HFF-Myc (cell line): ENCODE results near the gene CEP70.

Experiments
- DNase-seq: peaks from one replicate; pipeline ENCODE4 v3.0.0-alpha.2; 2011; ENCODE audit warnings: low read depth; ENCODE audit errors: extremely low read depth
- H3K4me3 ChIP-seq: replicated peaks from 2 replicates; pipeline ENCODE4 v1.5.1; 2011; ENCODE audit warnings: low read depth, mild to moderate bottlenecking, control low read depth, low read length
- TF ChIP-seq, protein P1 (sequence below): IDR thresholded peaks from 2 replicates; pipeline ENCODE4 v1.5.1; 2012; ENCODE audit warnings: mild to moderate bottlenecking, low read depth, low read length, control low read depth; ENCODE audit errors: missing control alignments

Gene CEP70

DNA sequence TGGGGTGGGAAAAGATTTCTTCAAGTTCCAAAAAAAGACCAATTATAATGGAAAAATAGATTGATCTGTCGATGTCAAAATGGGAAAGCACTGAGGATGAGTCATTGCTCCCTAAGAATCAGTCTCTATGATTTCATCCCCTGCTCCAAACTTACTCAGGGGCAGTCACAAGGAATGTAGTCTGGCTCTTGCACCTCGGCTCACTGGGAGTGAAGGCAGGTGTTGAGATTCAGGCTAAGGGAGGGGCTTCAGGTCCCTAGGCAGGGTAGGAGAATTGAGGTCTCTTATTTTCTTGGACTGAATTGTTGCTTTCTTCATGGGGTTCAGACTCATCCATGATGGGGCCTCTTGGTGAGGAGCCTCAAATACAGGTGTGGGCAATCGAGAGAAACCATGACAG is 145.4 kb downstream of the CEP70 start:
- DNase-seq, result no peak
- H3K4me3 ChIP-seq, result no peak overlapping the region
- TF ChIP-seq, protein P1, sequence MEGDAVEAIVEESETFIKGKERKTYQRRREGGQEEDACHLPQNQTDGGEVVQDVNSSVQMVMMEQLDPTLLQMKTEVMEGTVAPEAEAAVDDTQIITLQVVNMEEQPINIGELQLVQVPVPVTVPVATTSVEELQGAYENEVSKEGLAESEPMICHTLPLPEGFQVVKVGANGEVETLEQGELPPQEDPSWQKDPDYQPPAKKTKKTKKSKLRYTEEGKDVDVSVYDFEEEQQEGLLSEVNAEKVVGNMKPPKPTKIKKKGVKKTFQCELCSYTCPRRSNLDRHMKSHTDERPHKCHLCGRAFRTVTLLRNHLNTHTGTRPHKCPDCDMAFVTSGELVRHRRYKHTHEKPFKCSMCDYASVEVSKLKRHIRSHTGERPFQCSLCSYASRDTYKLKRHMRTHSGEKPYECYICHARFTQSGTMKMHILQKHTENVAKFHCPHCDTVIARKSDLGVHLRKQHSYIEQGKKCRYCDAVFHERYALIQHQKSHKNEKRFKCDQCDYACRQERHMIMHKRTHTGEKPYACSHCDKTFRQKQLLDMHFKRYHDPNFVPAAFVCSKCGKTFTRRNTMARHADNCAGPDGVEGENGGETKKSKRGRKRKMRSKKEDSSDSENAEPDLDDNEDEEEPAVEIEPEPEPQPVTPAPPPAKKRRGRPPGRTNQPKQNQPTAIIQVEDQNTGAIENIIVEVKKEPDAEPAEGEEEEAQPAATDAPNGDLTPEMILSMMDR, result no peak

DNA sequence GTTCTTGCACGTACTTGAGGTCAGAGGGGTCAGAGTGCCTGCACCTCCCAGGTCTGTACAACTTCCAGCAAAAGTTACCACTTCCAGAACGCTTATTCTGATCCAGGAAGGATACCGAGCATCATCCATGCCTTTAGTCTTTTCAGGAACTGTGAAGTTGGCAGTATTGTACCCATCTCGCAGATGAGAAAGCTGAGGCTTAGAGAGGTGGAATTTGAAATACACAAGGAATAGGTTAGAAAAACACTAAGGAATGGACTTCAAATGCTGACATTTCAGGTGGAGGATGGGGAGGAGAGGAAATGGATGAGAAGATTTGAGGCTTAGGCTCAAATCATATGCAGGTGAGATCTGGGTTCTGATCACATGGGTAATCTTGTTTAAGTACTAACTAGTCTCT is 148.4 kb downstream of the CEP70 start:
- TF ChIP-seq, protein P1, result no peak
- DNase-seq, result no peak
- H3K4me3 ChIP-seq, result no peak overlapping the region

DNA sequence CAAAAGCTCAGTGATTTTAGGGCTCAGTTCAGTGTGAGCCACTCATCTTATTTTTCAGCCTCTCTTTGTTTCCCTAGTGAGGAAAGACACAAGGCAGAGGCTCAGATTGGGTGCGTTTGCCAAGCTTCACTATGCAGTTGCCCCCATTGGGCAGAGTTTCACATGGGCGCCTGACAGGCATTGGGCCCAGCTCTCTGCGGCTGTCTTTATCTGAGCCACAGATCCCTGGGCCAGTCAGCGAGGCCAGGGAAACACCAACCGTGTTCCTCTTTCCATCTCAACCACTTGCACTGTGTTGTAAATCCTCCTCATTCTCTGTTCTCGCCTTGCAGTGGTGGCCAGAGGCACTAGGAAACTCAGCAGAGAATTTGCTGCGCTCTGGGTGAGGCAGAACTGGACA is 148.8 kb downstream of the CEP70 start:
- no peak for DNase-seq
- TF ChIP-seq, protein P1, result no peak
- H3K4me3 ChIP-seq, result no peak overlapping the region
